ENCODE measurements around the gene NAA10. TPM values are rescaled to one million over a fixed set of nuclear protein-coding genes. Genes with fewer than 3 reads are reported as not detected.

Gene NAA10

Small RNA genes within 50 kb of the gene (small RNA-seq; reads per million reads assigned to genes)
- not detected for gene MIR3202-1 (ENCODE audit: low read depth)

Data from mesenchymal stem cell (in vitro differentiated cells and primary cell).